HG03558 (cell line): Measurements from ENCODE around the gene ZFP1.

Experiments
- ATAC-seq: cut with Tn5 transposase; IDR thresholded peaks from one replicate; pipeline ENCODE4 v1.9.1; 2021; ENCODE audit warnings: moderate number of reproducible peaks; ENCODE audit not compliant: unreplicated experiment; ENCODE audit errors: extremely low read depth

Gene ZFP1

DNA sequence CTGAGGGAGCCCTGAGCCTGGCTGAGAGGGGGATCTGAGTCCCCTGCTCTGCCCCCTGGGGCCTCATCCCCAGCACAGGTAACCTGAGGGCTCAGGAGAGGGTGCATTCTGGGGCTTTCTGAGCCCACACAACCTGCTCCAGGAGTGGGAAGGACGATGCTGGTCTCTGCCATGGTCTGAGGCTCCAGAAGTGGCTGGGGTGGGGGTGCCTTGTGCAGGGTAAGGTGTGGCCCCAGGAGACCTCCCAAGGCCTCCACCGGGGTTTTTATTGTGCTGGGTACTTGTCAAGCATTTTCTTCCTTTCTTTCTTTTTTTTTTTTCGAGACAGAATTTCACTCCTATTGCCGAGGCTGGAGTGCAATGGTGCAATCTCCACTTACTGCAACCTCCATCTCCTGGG, 70.8 kb downstream of the ZFP1 start:
- ATAC-seq: no peak

DNA sequence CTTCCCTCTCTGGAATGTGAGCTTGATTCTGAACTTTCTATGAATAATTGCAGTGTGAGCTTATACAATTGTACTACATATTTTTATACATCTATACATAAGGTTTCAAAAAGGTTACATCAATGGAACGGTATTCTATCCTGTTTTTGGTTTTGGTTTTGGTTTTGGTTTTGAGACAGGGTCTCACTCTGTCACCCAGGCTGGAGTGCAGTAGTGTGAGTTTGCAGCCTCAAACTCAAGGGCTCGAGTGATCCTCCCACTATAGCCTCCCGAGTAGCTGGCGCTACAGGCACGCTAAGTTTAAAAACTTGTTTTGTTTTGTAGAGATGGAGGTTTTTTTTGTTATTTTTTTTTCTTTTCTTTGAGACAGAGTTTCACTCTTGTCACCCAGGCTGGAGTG, 71.5 kb downstream of the ZFP1 start:
- ATAC-seq: no peak
